AG04449 (cell line): ENCODE measurements around the gene UBE4B.
"Not testable (repeated sequence)": the region's sequence is repeated elsewhere in the genome, so short reads cannot be mapped to it uniquely, and the experiment has no call there.

Experiments used
- CTCF ChIA-PET: fragments of 350-600 bp; formaldehyde crosslinking; extraction: SDS; loops from one replicate; lab custom pipeline; 2021; ENCODE audit warnings: antibody characterized with exemption; lab: Yijun Ruan, JAX
- POLR2A ChIA-PET: fragments of 400-600, 350-600 bp; formaldehyde crosslinking; extraction: SDS; loops from one replicate; lab custom pipeline; 2020; ENCODE audit warnings: antibody characterized with exemption, inconsistent platforms; lab: Yijun Ruan, JAX
- DNase-seq: peaks from one replicate; pipeline ENCODE4 v3.0.0-alpha.2; 2010; ENCODE audit warnings: low read depth, low spot score
- H3K4me3 ChIP-seq: 2 replicates; pipeline ENCODE4 v1.5.1; 2011; ENCODE audit warnings: low read depth, mild to moderate bottlenecking, control low read depth, low read length
- TF ChIP-seq, protein P1 (sequence below): IDR thresholded peaks from one replicate; pipeline ENCODE4 v1.5.1; 2011; ENCODE audit warnings: mild to moderate bottlenecking, moderate library complexity, low read length, control low read depth, inconsistent platforms; ENCODE audit not compliant: insufficient read depth; ENCODE audit errors: missing control alignments

The UBE4B gene

GRCh38 chr1:10193288-10193687 is 160.5 kb downstream of the UBE4B start:
- CTCF ChIA-PET: interaction anchor here (1.0 to 4.3 kb wide), 2 partner anchors 16 to 145 kb away, joined by 3 to 47 read pairs; partner anchors contain the start of gene KIF1B
- DNase-seq: no peak

DNA sequence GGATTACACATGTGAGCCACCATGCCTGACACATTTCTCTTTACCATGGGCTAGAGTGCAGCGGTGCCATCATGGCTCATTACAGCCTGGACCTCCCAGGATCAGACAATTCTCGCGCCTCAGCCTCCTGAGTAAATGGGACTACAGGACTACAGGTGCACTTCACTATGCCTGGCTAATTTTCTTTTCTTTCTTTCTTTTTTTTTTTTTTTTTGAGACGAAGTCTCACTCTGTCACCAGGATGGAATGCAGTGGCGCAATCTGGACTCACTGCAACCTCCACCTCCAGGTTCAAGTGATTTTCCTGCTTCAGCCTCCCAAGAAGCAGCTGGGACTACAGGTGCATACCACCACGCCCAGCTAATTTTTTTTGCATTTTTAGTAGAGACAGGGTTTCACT is 162.8 kb downstream of the UBE4B start:
- H3K4me3 ChIP-seq: no peak overlapping the region
- CTCF ChIA-PET: interaction anchor here (1.6 to 4.3 kb wide), 2 partner anchors 12 to 14 kb away, joined by 5 to 47 read pairs; partner anchors contain the start of gene KIF1B
- TF ChIP-seq, protein P1, sequence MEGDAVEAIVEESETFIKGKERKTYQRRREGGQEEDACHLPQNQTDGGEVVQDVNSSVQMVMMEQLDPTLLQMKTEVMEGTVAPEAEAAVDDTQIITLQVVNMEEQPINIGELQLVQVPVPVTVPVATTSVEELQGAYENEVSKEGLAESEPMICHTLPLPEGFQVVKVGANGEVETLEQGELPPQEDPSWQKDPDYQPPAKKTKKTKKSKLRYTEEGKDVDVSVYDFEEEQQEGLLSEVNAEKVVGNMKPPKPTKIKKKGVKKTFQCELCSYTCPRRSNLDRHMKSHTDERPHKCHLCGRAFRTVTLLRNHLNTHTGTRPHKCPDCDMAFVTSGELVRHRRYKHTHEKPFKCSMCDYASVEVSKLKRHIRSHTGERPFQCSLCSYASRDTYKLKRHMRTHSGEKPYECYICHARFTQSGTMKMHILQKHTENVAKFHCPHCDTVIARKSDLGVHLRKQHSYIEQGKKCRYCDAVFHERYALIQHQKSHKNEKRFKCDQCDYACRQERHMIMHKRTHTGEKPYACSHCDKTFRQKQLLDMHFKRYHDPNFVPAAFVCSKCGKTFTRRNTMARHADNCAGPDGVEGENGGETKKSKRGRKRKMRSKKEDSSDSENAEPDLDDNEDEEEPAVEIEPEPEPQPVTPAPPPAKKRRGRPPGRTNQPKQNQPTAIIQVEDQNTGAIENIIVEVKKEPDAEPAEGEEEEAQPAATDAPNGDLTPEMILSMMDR: no peak
- no peak for DNase-seq
- POLR2A ChIA-PET: no interaction called here

More at GRCh38 chr1:10193288-10193687, 160.5 kb downstream of the UBE4B start:
- POLR2A ChIA-PET: no interaction called here
- TF ChIP-seq, protein P1: no peak
- H3K4me3 ChIP-seq: no peak overlapping the region

GRCh38 chr1:10196976-10197375 is 164.2 kb downstream of the UBE4B start:
- ChIA-PET CTCF (interaction anchor here (2.5 kb wide), 1 partner anchor 13 kb away, joined by 19 read pairs; the partner anchor contains the start of gene KIF1B), POLR2A (no interaction called here)
- TF ChIP-seq, protein P1: no peak
- DNase-seq: no peak
- H3K4me3 ChIP-seq: no peak overlapping the region

DNA sequence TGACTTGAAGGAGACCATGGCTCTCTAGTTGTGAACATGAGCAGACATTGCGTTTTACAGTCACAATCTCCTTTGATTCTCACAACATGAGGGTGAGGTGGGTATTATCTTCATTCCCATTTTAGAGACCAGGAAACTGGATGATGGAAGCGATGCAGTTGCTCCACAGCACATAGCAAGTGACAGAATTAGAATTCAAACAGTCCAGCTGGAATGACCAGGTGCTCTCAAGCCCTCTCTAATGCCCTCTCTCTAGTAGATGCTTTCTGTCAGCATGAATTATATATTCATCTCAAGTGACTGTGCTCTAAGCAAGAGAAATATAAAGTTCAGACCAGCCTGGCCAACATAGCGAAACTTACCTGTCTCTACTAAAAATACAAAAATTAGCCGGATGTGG is 167.9 kb downstream of the UBE4B start:
- TF ChIP-seq, protein P1: no peak
- POLR2A ChIA-PET: interaction anchor here (1.5 kb wide), 1 partner anchor 10 kb away, joined by 4 read pairs; the partner anchor contains the start of gene KIF1B
- CTCF ChIA-PET: interaction anchor here (3.1 kb wide), 1 partner anchor 9 kb away, joined by 38 read pairs; the partner anchor contains the start of gene KIF1B
- no peak for DNase-seq
- no peak overlapping the region for H3K4me3 ChIP-seq

DNA sequence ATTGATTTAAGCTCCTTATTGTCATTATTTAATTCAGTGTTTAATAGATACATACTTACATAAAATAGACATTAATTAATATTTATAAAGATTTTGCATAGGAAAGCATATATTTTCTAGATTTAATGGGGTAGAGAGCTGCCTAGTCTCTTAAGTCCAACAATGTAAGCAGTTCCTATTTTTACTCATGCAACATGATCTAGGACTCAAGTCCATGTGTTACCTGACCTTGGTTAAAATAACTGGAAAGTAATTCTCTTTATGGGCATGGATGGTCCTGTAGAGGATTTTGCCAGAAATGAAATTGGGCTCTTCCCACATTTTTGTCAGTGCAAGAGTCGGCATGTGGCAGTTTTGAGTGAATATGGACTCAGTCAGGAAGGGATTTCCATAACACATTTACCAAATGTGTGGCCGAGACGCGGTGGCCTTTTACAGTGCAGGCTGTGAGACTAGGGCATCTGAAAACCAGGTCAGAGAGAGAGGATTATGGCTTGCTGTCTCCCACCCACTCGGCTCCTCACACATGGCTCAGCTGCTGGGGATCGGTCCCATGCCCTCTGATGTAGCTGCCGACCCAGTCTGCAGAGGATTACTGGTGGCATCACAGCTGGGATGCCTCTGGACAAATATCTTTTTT is 171.4 kb downstream of the UBE4B start:
- TF ChIP-seq, protein P1: no peak
- POLR2A ChIA-PET: no interaction called here
- CTCF ChIA-PET: interaction anchor here (0.9 to 1.5 kb wide), 2 partner anchors 11 to 17 kb away, joined by 3 to 4 read pairs; no protein-coding TSS in a partner anchor
- DNase-seq: no peak
- no peak overlapping the region for H3K4me3 ChIP-seq

DNA sequence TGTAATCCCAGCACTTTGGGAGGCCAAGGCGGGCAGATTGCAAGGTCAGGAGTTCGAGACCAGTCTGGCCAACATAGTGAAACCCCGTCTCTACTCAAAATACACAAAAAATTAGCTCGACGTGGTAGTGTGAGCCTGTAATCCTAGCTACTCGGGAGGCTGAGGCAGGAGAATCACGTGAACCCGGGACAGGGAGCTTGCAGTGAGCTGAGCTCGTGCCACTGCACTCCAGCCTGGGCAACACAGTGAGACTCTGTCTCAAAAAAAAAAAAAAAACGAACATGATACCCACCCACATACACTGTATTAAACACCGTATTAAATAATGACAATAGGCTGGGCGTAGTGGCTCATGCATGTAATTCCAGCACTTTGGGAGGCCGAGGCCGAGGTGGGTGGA is 172.4 kb downstream of the UBE4B start:
- POLR2A ChIA-PET, DNase-seq, CTCF ChIA-PET, H3K4me3 ChIP-seq: not testable (repeated sequence)

DNA sequence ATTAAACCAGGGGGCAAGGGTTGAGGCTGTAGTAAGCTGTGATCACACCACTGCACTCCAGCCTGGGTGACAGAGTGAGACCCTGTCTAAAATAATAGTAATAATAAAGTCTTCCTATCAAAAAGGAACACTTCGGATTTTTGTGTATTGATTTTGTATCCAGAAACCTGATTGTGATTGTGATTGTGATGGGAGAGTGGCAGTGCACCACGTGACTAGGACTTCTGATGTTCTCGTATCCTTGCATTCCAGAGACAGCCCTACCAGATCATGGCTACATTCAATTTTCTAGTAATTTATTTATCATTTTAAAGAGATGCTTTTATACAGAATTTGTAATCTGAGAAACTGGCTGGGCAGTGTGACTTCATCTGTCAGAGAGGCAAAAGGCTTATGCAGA is 175.1 kb downstream of the UBE4B start:
- CTCF ChIA-PET: interaction anchor here (1.2 to 3.2 kb wide), 5 partner anchors 14 to 131 kb away, joined by 3 to 64 read pairs (median 47); no protein-coding TSS in a partner anchor
- TF ChIP-seq, protein P1: no peak
- no peak overlapping the region for H3K4me3 ChIP-seq

More for the DNA sequence above, 175.1 kb downstream of the UBE4B start:
- no peak for DNase-seq
- POLR2A ChIA-PET: no interaction called here
